Uterus (tissue), 4 donors: ENCODE measurements around the gene YIF1A. TPM values are rescaled to one million over a fixed set of nuclear protein-coding genes. Genes with fewer than 3 reads are reported as not detected.

ENCODE experiments used
- DNase-seq, 2 donors: peaks; one replicate each; pipeline ENCODE4 v3.0.0-alpha.2; 2019 to 2020
- H3K27ac ChIP-seq, 2 donors: fragments of 200-600 bp; sonication (generic); 1 replicate in 1 of 2; 2 replicates in 1 of 2; pipeline ENCODE4 v1.5.1; 2016 to 2018
- H3K27me3 ChIP-seq, 2 donors: fragments of 200-600 bp; sonication (generic); one replicate each; pipeline ENCODE4 v1.5.1; 2018 to 2019; ENCODE audit warnings: control low read depth in 1 of 2
- H3K36me3 ChIP-seq, 2 donors: fragments of 200-600 bp; sonication (generic); one replicate each; pipeline ENCODE4 v1.5.1; 2019; ENCODE audit warnings: control low read depth in 1 of 2
- H3K4me1 ChIP-seq, 2 donors: fragments of 200-600 bp; sonication (generic); one replicate each; pipeline ENCODE4 v1.5.1; 2018 to 2019; ENCODE audit warnings: control low read depth in 1 of 2
- H3K4me3 ChIP-seq, 2 donors: fragments of 200-600 bp; sonication (generic); 1 replicate in 1 of 2; 2 replicates in 1 of 2; pipeline ENCODE4 v1.5.1; 2018 to 2019; ENCODE audit warnings: mild to moderate bottlenecking in 1 of 2
- H3K9me3 ChIP-seq, 2 donors: fragments of 200-600 bp; sonication (generic); one replicate each; pipeline ENCODE4 v1.5.1; 2019; ENCODE audit warnings: control low read depth in 1 of 2
- POLR2A ChIP-seq, 2 donors: fragments of 450-650 bp; IDR thresholded peaks; one replicate each; pipeline ENCODE4 v1.6.1; 2016; ENCODE audit warnings: antibody characterized with exemption in 2 of 2, mild to moderate bottlenecking in 1 of 2, moderate library complexity in 1 of 2
- intact Hi-C: fragments of 100-400 bp; cut with DNase I; formaldehyde crosslinking; loops from one replicate; pipeline ENCODE4 v1.15.1; 2023; ENCODE audit warnings: low total_unique reads
- total RNA-seq, 4 donors: library from RNA; depleted of rRNA in 3 of 4; stranded (reverse); fragments of >200 nt in 3 of 4; gene quantifications; one replicate each; pipeline versions ENCODE4 v1.1.0 to v1.2.4, GENCODE V29; 2014 to 2023
- TF ChIP-seq, protein P1 (sequence below), 4 experiments: fragments of 200-600 bp in 2 of 4; fragments of 450-650 bp in 2 of 4; sonication (generic) in 2 of 4; IDR thresholded peaks; one replicate each; pipeline ENCODE4 v1.5.1; 2016 to 2019; ENCODE audit warnings: antibody characterized with exemption in 4 of 4, mild to moderate bottlenecking in 2 of 4, moderate library complexity in 1 of 4
- donor health status: DM: yes; HTN: yes; CAD: no.

YIF1A gene
- total RNA-seq, 4 donors from 2014 or later, result 38.9 to 101 (median 79.1) TPM

- no peak overlapping the region for H3K27ac ChIP-seq
- no peaks in the 10 kb centered on the region for H3K27me3 ChIP-seq
- no peak for TF ChIP-seq POLR2A (IDR thresholded peaks at IDR 0.05)
- TF ChIP-seq, protein P1, sequence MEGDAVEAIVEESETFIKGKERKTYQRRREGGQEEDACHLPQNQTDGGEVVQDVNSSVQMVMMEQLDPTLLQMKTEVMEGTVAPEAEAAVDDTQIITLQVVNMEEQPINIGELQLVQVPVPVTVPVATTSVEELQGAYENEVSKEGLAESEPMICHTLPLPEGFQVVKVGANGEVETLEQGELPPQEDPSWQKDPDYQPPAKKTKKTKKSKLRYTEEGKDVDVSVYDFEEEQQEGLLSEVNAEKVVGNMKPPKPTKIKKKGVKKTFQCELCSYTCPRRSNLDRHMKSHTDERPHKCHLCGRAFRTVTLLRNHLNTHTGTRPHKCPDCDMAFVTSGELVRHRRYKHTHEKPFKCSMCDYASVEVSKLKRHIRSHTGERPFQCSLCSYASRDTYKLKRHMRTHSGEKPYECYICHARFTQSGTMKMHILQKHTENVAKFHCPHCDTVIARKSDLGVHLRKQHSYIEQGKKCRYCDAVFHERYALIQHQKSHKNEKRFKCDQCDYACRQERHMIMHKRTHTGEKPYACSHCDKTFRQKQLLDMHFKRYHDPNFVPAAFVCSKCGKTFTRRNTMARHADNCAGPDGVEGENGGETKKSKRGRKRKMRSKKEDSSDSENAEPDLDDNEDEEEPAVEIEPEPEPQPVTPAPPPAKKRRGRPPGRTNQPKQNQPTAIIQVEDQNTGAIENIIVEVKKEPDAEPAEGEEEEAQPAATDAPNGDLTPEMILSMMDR (IDR thresholded peaks at IDR 0.05), result no peak
- H3K4me3 ChIP-seq, result no peak overlapping the region
- H3K9me3 ChIP-seq, result no peaks in the 10 kb centered on the region
- H3K36me3 ChIP-seq, result no peaks in the 10 kb centered on the region
- no peak for DNase-seq
- peaks cover 3 to 13% of the 10 kb centered on the region in 2 donors for H3K4me1 ChIP-seq
- intact Hi-C loops, result no loop called here
These were observed 42.8 kb upstream of the YIF1A start for GRCh38 chr11:66331542-66332370.

- Histone ChIP-seq H3K27me3 (no peaks in the 10 kb centered on the region), H3K36me3 (no peaks in the 10 kb centered on the region), H3K9me3 (no peaks in the 10 kb centered on the region), H3K4me1 (peaks cover 3 to 13% of the 10 kb centered on the region in 2 donors), H3K27ac (no peak overlapping the region), H3K4me3 (no peak overlapping the region)
- TF ChIP-seq, protein P1 (IDR thresholded peaks at IDR 0.05), result no peak
- TF ChIP-seq POLR2A (IDR thresholded peaks at IDR 0.05), result no peak
- no peak for DNase-seq
- intact Hi-C loops, result no loop called here
These were observed 42.0 kb upstream of the YIF1A start for GRCh38 chr11:66330931-66331330.

- Histone ChIP-seq H3K27ac (no peak overlapping the region), H3K4me1 (peaks cover 0 to 4% of the 10 kb centered on the region in 2 donors), H3K27me3 (no peaks in the 10 kb centered on the region), H3K4me3 (no peak overlapping the region), H3K9me3 (no peaks in the 10 kb centered on the region), H3K36me3 (no peaks in the 10 kb centered on the region)
- no peak for DNase-seq
- TF ChIP-seq, protein P1 (IDR thresholded peaks at IDR 0.05), result no peak
- TF ChIP-seq POLR2A (IDR thresholded peaks at IDR 0.05), result no peak
- intact Hi-C loops, result no loop called here
These were observed 40.3 kb upstream of the YIF1A start for GRCh38 chr11:66329165-66329673.

DNA sequence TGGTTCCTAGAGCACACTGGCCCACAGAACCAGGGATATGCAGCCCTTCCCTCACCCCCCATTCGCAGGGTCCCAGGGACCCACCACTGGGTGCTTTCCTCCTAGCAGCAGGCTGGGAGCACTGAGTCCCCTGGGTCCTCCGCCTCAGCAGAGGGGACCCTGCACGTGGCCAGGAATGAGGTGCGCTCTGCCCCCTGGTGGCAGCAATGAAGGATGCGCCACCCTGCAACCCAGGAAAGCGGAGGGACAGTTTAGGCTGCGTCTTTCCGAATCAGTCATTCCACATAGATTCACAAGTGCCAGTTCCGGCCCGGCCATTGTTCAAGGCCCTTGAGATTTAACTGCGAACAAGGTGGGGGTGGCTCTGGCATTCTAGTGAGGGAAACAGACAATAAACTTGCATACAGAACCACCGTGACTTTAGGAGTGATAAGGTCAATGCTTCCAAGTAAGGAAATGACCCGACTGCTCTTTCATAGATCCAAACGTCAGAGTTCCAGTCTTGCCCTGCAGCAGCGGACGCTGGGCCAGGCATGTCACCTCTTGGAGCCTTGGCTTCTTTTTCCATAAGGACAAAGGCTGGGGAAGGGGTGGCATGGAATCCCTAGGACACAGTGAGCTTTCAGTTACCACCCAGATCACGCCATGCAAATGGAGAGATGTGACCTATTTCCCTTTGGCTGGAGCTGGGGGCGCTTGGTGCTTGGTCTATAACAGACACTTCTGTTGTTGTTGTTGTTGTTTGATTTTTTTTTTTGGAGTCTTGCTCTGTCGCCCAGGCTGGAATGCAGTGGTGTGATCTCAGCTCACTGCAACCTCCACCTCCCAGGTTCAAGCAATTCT lies 39.6 kb upstream of the YIF1A start:
- DNase-seq, result peak; percentile 75 to 81
- peak in 1 of 2 donors; percentile 17 for TF ChIP-seq POLR2A (IDR thresholded peaks at IDR 0.05)
- TF ChIP-seq, protein P1 (IDR thresholded peaks at IDR 0.05), result peak; percentile 91 to 98 (median 95)
- Histone ChIP-seq H3K4me3 (no peak overlapping the region), H3K36me3 (no peaks in the 10 kb centered on the region), H3K9me3 (no peaks in the 10 kb centered on the region), H3K27ac (no peak overlapping the region), H3K4me1 (peaks cover 0 to 4% of the 10 kb centered on the region in 2 donors), H3K27me3 (no peaks in the 10 kb centered on the region)
- intact Hi-C loops, result no loop called here

DNA sequence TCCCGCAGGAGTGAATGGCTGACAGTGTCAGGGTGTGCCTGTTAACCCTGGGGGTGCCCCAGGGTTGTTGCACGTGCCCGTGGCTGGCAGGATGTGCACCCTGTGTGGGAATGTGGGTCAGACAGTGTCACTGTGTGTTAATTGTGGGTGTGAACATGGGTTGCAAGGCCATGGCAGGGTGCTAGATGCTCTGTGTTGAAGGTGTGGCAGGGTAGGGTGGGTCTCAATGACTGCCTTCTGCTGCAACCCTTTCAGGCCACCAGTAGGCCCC lies 39.0 kb upstream of the YIF1A start:
- Histone ChIP-seq H3K9me3 (no peaks in the 10 kb centered on the region), H3K4me1 (peaks cover 0 to 4% of the 10 kb centered on the region in 2 donors), H3K36me3 (no peaks in the 10 kb centered on the region), H3K27me3 (no peaks in the 10 kb centered on the region), H3K27ac (peak overlapping the region in 1 of 2 donors; percentile 57), H3K4me3 (no peak overlapping the region)
- no peak for DNase-seq
- intact Hi-C loops, result no loop called here
- TF ChIP-seq, protein P1 (IDR thresholded peaks at IDR 0.05), result no peak
- no peak for TF ChIP-seq POLR2A (IDR thresholded peaks at IDR 0.05)
